HCT116 (cell line): ENCODE results near the gene DDR1. TPM values are rescaled to one million over a fixed set of nuclear protein-coding genes. Genes with fewer than 3 reads are reported as not detected.

Source experiments
- ATAC-seq: fragments of 200-7000 bp; cut with Tn5 transposase; 2 replicates; pipeline ENCODE4 v1.9.1; 2020; ENCODE audit warnings: mild to moderate bottlenecking, moderate library complexity
- BruUV-seq: library from RNA; stranded (reverse); fragments of 400-500 nt; replicated peaks from 2 replicates; lab custom pipeline; 2021; lab: Mats Ljungman, UMichigan
- CTCF ChIA-PET: fragments of 300-600 bp; sonication (Branson Sonifier 250); formaldehyde crosslinking; loops from one replicate; lab custom pipeline; 2021; ENCODE audit warnings: antibody characterized with exemption; lab: Charles Lee
- POLR2A ChIA-PET: fragments of 300-600, 350-600 bp; sonication (Branson Sonifier 250); formaldehyde crosslinking; loops from one replicate; lab custom pipeline; 2021; ENCODE audit warnings: antibody characterized with exemption; lab: Charles Lee
- RAD21 ChIA-PET, 2 experiments: fragments of 300-600 bp; sonication (Branson Sonifier 250); formaldehyde crosslinking; loops; one replicate each; lab custom pipeline; 2023; ENCODE audit warnings: low total read pairs in 2 of 2; ENCODE audit not compliant: uncharacterized antibody in 2 of 2, unreplicated experiment in 2 of 2, low non-redundant PET in 1 of 2; lab: Charles Lee
- DNase-seq: peaks from one replicate; pipeline ENCODE4 v3.0.0-alpha.2; 2010; ENCODE audit warnings: low read depth, low spot score
- H2AFZ ChIP-seq: fragments of 200-600 bp; shearing (Covaris generic), sonication (generic); 2 replicates; pipeline ENCODE4 v1.6.1; 2017; ENCODE audit warnings: low read depth, mixed run types, mixed read lengths, antibody characterized with exemption, low read length; ENCODE audit not compliant: poor library complexity, severe bottlenecking
- H3K27ac ChIP-seq: 2 replicates; pipeline ENCODE4 v1.5.1; 2012; ENCODE audit warnings: low read depth, low read length
- H3K27me3 ChIP-seq: fragments of 200-600 bp; sonication (generic); 2 replicates; pipeline ENCODE4 v1.6.1; 2016; ENCODE audit warnings: mixed run types, low read length, mixed read lengths; ENCODE audit not compliant: insufficient read depth
- H3K36me3 ChIP-seq, 2 experiments: fragments of 200-500 bp in 1 of 2; fragments of 200-600 bp in 1 of 2; sonication (Bioruptor generic) in 1 of 2; sonication (generic) in 1 of 2; 2 replicates each; pipeline versions ENCODE4 v1.5.1 to v1.6.1; 2014 to 2016; ENCODE audit warnings: low read length in 2 of 2, inconsistent platforms in 1 of 2, mixed read lengths in 1 of 2, mixed run types in 1 of 2; ENCODE audit not compliant: insufficient read depth in 2 of 2, control insufficient read depth in 1 of 2
- H3K4me1 ChIP-seq, 2 experiments: fragments of 200-600 bp in 1 of 2; sonication (generic) in 1 of 2; 2 replicates each; pipeline versions ENCODE4 v1.5.1 to v1.6.1; 2012 to 2017; ENCODE audit warnings: low read length in 2 of 2, inconsistent platforms in 1 of 2, mild to moderate bottlenecking in 1 of 2, mixed read lengths in 1 of 2, mixed run types in 1 of 2, moderate library complexity in 1 of 2; ENCODE audit not compliant: insufficient read depth in 2 of 2, control insufficient read depth in 1 of 2
- H3K4me2 ChIP-seq: fragments of 200-600 bp; sonication (generic); 2 replicates; pipeline ENCODE4 v1.6.1; 2017; ENCODE audit warnings: mixed run types, low read length, mixed read lengths
- H3K4me3 ChIP-seq, 2 experiments: fragments of 200-600 bp in 1 of 2; sonication (generic) in 1 of 2; replicated peaks in 1 of 2; 2 replicates each; pipeline ENCODE4 v1.5.1; 2011 to 2016; ENCODE audit warnings: low read length in 2 of 2, control low read depth in 1 of 2, low read depth in 1 of 2, mild to moderate bottlenecking in 1 of 2, mixed read lengths in 1 of 2, mixed run types in 1 of 2
- H3K79me2 ChIP-seq: fragments of 200-600 bp; sonication (generic); 2 replicates; pipeline ENCODE4 v1.6.1; 2017; ENCODE audit warnings: mild to moderate bottlenecking, mixed run types, low read length, moderate library complexity, mixed read lengths; ENCODE audit not compliant: insufficient read depth
- H3K9ac ChIP-seq: fragments of 200-600 bp; sonication (generic); 2 replicates; pipeline ENCODE4 v1.6.1; 2016; ENCODE audit warnings: low read length, mixed read lengths
- H3K9me2 ChIP-seq: fragments of 200-600 bp; sonication (generic), shearing (Covaris generic); 2 replicates; pipeline ENCODE4 v1.6.1; 2017; ENCODE audit warnings: mixed run types, mild to moderate bottlenecking, moderate library complexity; ENCODE audit not compliant: insufficient read depth
- H3K9me3 ChIP-seq, 2 experiments: fragments of 200-500 bp in 1 of 2; fragments of 200-600 bp in 1 of 2; sonication (Bioruptor generic) in 1 of 2; sonication (generic) in 1 of 2; 2 replicates each; pipeline ENCODE4 v1.6.1; 2014 to 2017; ENCODE audit warnings: low read length in 2 of 2, mixed read lengths in 2 of 2, inconsistent platforms in 1 of 2, low read depth in 1 of 2, mild to moderate bottlenecking in 1 of 2, mixed run types in 1 of 2, moderate library complexity in 1 of 2; ENCODE audit not compliant: control insufficient read depth in 1 of 2, insufficient read depth in 1 of 2
- H4K20me1 ChIP-seq: fragments of 200-600 bp; sonication (generic), shearing (Covaris generic); 2 replicates; pipeline ENCODE4 v1.6.1; 2017; ENCODE audit warnings: mixed run types, mild to moderate bottlenecking, moderate library complexity; ENCODE audit not compliant: insufficient read depth
- CBX3 ChIP-seq: IDR thresholded peaks from 2 replicates; pipeline ENCODE4 v1.6.1; 2012; ENCODE audit warnings: low read depth
- CEBPB ChIP-seq: IDR thresholded peaks from 2 replicates; pipeline ENCODE4 v1.6.1; 2012; ENCODE audit warnings: low read depth
- EZH2phosphoT487 ChIP-seq: fragments of 200-600 bp; IDR thresholded peaks from 2 replicates; pipeline ENCODE4 v1.6.1; 2018; ENCODE audit warnings: antibody characterized with exemption, borderline replicate concordance
- FOSL1 ChIP-seq: IDR thresholded peaks from 2 replicates; pipeline ENCODE4 v1.6.1; 2012; ENCODE audit warnings: low read depth
- JUND ChIP-seq: IDR thresholded peaks from 2 replicates; pipeline ENCODE4 v1.6.1; 2012
- POLR2AphosphoS5 ChIP-seq: IDR thresholded peaks from 2 replicates; pipeline ENCODE4 v1.6.1; 2011; ENCODE audit warnings: mild to moderate bottlenecking, low read depth, low read length, moderate library complexity
- REST ChIP-seq: IDR thresholded peaks from 2 replicates; pipeline ENCODE4 v1.6.1; 2012; ENCODE audit warnings: low read depth
- YY1 ChIP-seq: IDR thresholded peaks from 2 replicates; pipeline ENCODE4 v1.6.1; 2011; ENCODE audit warnings: low read length, low read depth, moderate library complexity, mild to moderate bottlenecking; ENCODE audit not compliant: insufficient replicate concordance; ENCODE audit errors: extremely low read depth
- intact Hi-C: fragments of 100-400 bp; cut with micrococcal nuclease; formaldehyde crosslinking; loops from 2 replicates; pipeline ENCODE4 v1.10.0; 2022
- total RNA-seq: library from RNA; stranded (reverse); gene quantifications from one replicate; pipeline ENCODE4 v1.2.1, GENCODE V29; 2021; ENCODE audit not compliant: unreplicated experiment
- TF ChIP-seq, protein P1 (sequence below), 3 experiments: fragments of 200-600 bp in 1 of 3; sonication (generic) in 1 of 3; IDR thresholded peaks in 2 of 3; conservative IDR thresholded peaks in 1 of 3; 2 replicates each; pipeline ENCODE4 v1.5.1; 2012 to 2017; ENCODE audit warnings: low read depth in 2 of 3, low read length in 2 of 3, antibody characterized with exemption in 1 of 3, borderline replicate concordance in 1 of 3, control low read depth in 1 of 3, mild to moderate bottlenecking in 1 of 3, mixed read lengths in 1 of 3, mixed run types in 1 of 3, moderate library complexity in 1 of 3; ENCODE audit not compliant: insufficient read depth in 1 of 3

Gene DDR1
- total RNA-seq, 1 experiment from 2014 or later = 211 TPM

DNA sequence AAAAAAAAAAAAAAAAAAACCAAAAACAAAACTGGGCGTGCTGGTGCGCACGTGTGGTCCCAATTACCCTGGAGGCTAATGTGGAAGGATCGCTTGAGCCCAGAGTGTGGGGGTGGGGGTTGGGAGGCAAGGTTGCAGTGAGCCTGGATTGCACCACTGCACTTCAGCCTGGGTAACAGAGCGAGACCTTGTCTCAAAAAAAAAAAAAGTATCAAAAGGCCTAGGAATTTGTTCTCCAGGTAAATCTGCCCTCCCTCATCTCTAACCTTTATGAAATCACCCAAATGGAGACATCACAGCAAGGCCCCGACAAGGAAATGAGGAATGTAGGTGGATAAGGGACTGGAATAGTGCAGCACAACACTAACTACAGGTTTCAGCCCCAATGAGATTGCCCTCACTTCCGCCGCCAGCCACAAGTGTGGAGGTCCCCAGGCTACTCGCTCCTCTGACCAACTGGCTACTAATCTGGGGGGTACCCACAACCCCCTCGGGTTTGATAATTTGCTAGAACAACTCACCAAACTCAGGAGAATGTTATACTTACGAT lies 36.8 kb upstream of the DDR1 start:
- ChIA-PET CTCF (no interaction called here), POLR2A (no interaction called here)
- no peak for ATAC-seq

More for the DNA sequence above, 36.8 kb upstream of the DDR1 start:
- intact Hi-C loops = no loop called here
- Histone ChIP-seq H3K36me3 (no peaks in the 10 kb centered on the region), H3K4me3 (no peak overlapping the region), H3K9me2 (no peaks in the 10 kb centered on the region), H3K9me3 (peaks cover 0 to 6% of the 10 kb centered on the region in 2 experiments; a peak in 1 of 4 replicates), H3K27ac (no peak overlapping the region), H3K4me2 (no peak overlapping the region), H3K79me2 (no peaks in the 10 kb centered on the region), H3K27me3 (no peaks in the 10 kb centered on the region), H2AFZ (no peak overlapping the region)
- no peak for DNase-seq
- no TSS peak for BruUV-seq
- RAD21 ChIA-PET = no interaction called here
- TF ChIP-seq EZH2phosphoT487 (no peak), FOSL1 (no peak), YY1 (no peak), POLR2AphosphoS5 (no peak), JUND (no peak), CBX3 (no peak), CEBPB (no peak), REST (no peak)
- TF ChIP-seq, protein P1, sequence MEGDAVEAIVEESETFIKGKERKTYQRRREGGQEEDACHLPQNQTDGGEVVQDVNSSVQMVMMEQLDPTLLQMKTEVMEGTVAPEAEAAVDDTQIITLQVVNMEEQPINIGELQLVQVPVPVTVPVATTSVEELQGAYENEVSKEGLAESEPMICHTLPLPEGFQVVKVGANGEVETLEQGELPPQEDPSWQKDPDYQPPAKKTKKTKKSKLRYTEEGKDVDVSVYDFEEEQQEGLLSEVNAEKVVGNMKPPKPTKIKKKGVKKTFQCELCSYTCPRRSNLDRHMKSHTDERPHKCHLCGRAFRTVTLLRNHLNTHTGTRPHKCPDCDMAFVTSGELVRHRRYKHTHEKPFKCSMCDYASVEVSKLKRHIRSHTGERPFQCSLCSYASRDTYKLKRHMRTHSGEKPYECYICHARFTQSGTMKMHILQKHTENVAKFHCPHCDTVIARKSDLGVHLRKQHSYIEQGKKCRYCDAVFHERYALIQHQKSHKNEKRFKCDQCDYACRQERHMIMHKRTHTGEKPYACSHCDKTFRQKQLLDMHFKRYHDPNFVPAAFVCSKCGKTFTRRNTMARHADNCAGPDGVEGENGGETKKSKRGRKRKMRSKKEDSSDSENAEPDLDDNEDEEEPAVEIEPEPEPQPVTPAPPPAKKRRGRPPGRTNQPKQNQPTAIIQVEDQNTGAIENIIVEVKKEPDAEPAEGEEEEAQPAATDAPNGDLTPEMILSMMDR (IDR thresholded peaks at IDR 0.05 in 2 of 3, conservative IDR thresholded peaks at IDR 0.05 in 1 of 3; ENCODE audit: borderline replicate concordance in 1 of 3, insufficient read depth in 1 of 3, low read depth in 2 of 3, low read length in 2 of 3) = no peak
- TF ChIP-seq, all 23 proteins: peak for 0
- H3K4me1 ChIP-seq = peaks cover 17 to 30% of the 10 kb centered on the region in 2 experiments
- H3K9ac ChIP-seq = no peak overlapping the region
- H4K20me1 ChIP-seq = no peaks in the 10 kb centered on the region
